GM19395 (cell line): Measurements from ENCODE around the gene BLNK.

ENCODE experiments used
- ATAC-seq: cut with Tn5 transposase; IDR thresholded peaks from one replicate; pipeline ENCODE4 v1.9.1; 2021; ENCODE audit warnings: mild to moderate bottlenecking, moderate library complexity; ENCODE audit not compliant: unreplicated experiment

The BLNK gene

GRCh38 chr10:96264938-96265337 is 6.4 kb downstream of the BLNK start:
- ATAC-seq = no peak

GRCh38 chr10:96263669-96264068 is 7.7 kb downstream of the BLNK start:
- ATAC-seq = no peak

- ATAC-seq = no peak
Observed at GRCh38 chr10:96263176-96263575, 8.2 kb downstream of the BLNK start.

- no peak for ATAC-seq
Observed at GRCh38 chr10:96261930-96262329, 9.4 kb downstream of the BLNK start.

GRCh38 chr10:96261132-96261531 is 10.2 kb downstream of the BLNK start:
- no peak for ATAC-seq

- no peak for ATAC-seq
Observed at GRCh38 chr10:96260014-96260413, 11.4 kb downstream of the BLNK start.

GRCh38 chr10:96259150-96259549 is 12.2 kb downstream of the BLNK start:
- no peak for ATAC-seq

- no peak for ATAC-seq
Observed at GRCh38 chr10:96257944-96258343, 13.4 kb downstream of the BLNK start.

GRCh38 chr10:96255549-96256333 is 15.6 kb downstream of the BLNK start:
- no peak for ATAC-seq

GRCh38 chr10:96254976-96255375 is 16.4 kb downstream of the BLNK start:
- ATAC-seq = no peak

GRCh38 chr10:96252730-96253129 is 18.6 kb downstream of the BLNK start:
- ATAC-seq = no peak

- no peak for ATAC-seq
Observed at GRCh38 chr10:96250349-96250748, 21.0 kb downstream of the BLNK start.

GRCh38 chr10:96249264-96249663 is 22.1 kb downstream of the BLNK start:
- no peak for ATAC-seq

- peak; percentile 97 for ATAC-seq
Observed at GRCh38 chr10:96244354-96244753, 27.0 kb downstream of the BLNK start.

- ATAC-seq = no peak
Observed at GRCh38 chr10:96243296-96243695, 28.1 kb downstream of the BLNK start.

- ATAC-seq = no peak
Observed at GRCh38 chr10:96242822-96243221, 28.5 kb downstream of the BLNK start.

- ATAC-seq = no peak
Observed at GRCh38 chr10:96238646-96239623, 32.4 kb downstream of the BLNK start.

- ATAC-seq = no peak
Observed at GRCh38 chr10:96236876-96237275, 34.5 kb downstream of the BLNK start.

GRCh38 chr10:96236090-96236478 is 35.3 kb downstream of the BLNK start:
- ATAC-seq = no peak

- ATAC-seq = no peak
Observed at GRCh38 chr10:96235326-96236089, 35.9 kb downstream of the BLNK start.

GRCh38 chr10:96233959-96234358 is 37.4 kb downstream of the BLNK start:
- no peak for ATAC-seq
